Renal cortex interstitium (tissue), 11 donors: ENCODE results near the gene FAM3B. TPM values are rescaled to one million over a fixed set of nuclear protein-coding genes. Genes with fewer than 3 reads are reported as not detected.

Experiments used
- DNase-seq, 11 donors: peaks; one replicate each; pipeline ENCODE4 v3.0.0-alpha.2; 2013; ENCODE audit warnings: low read depth in 9 of 11, low spot score in 4 of 11; ENCODE audit errors: extremely low read depth in 1 of 11
- polyA plus RNA-seq, 3 donors: library from polyadenylated mRNA; unstranded; fragments of 120-200 nt; gene quantifications; one replicate each; pipeline ENCODE4 v1.2.1, GENCODE V29; 2013; ENCODE audit not compliant: insufficient read length in 3 of 3

Gene FAM3B
- polyA plus RNA-seq, 3 donors: 12.2 to 14.4 (median 13.6) TPM

- DNase-seq: no peak
These were observed 58.4 kb downstream of the FAM3B start for GRCh38 chr21:41374867-41375533.

GRCh38 chr21:41375875-41376274 is 59.3 kb downstream of the FAM3B start:
- DNase-seq: no peak

DNA sequence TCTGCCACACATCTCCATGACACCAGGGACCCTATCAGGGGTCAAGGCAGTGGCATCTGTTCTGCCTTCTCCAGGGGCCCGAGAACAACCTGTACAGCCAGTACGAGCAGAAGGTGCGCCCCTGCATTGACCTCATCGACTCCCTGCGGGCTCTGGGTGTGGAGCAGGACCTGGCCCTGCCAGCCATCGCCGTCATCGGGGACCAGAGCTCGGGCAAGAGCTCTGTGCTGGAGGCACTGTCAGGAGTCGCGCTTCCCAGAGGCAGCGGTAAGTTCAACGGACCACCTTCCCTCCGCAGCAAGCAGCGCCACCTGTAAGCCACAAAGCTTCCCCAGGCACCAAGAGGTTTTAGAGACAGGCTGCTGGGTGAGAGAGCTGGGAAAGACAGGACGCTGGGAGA is 61.1 kb downstream of the FAM3B start:
- no peak for DNase-seq

GRCh38 chr21:41378849-41379248 is 62.2 kb downstream of the FAM3B start:
- DNase-seq: no peak

GRCh38 chr21:41379901-41380300 is 63.3 kb downstream of the FAM3B start:
- DNase-seq: no peak

DNA sequence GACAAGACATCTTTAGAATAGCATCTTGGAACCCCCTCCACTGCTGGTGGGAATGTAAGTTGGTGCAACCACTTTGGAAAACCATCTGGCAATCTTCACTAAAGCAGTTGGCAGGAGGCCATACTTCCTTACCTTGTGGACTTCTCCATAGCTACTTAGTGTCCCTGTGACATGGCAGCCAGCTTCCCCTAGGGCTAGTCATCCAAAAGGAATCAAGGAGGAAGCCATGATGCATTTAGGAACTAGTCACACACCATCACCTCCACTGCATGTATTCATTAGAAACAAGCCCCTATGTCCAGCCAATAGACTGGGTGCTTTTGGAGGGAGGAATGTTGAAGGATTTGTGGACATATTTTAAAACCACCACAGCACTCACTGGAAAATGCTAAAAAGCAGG is 65.1 kb downstream of the FAM3B start:
- no peak for DNase-seq

DNA sequence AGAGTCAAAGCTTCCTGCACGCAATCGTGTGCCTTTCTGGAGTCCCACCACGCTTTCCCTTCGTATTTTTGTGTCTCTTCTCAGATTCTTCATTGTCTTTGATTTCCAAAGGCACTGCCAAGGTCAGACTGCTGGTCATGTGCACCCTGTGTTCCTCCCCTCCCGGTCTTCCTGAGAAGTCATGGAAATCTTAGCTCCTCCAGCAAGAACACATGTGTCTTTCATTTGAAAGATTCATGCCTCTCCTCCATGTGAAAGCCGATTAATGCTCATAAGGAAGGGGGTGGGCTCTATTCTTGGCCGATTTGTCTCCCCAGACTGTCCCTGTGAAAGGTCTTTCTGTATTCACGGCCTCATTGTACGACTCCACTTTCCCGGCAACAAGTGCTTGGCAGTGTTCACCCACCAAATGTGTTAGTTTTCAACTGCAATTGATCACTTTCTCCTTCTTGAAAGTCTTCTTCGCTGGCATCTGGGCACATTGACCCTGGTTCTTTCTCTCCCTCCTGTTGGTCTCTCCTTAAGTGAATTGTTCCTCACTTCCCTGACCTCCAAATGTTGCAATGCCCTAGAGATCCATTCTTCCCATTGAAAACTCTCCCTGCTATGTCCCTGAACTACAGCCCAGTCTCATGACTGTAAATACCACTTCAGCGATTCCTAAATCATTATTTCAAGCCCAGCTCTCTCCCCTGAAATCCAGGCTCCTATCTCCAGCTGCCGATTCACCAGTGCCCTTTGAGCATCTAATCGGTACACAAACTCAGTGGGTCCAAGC is 70.6 kb downstream of the FAM3B start:
- DNase-seq: no peak

DNA sequence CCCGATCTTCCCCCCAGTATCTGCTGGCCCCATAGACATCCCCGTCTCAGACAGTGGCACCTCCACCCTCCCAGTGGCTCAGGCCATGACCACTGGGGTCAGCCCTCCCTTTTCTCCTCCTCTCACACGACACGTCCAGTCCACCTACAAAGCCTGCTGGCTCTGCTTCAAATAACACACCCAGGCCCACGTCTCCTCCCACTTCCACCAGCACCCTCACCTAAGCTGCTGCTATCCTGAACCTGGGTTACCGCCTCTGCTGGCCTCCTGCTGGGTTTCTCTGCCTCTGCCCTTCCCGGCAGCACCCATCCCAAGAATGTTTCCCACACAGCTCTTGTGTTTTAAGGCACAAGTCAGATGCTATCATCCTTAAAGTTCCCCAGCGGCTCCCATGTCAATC is 71.2 kb downstream of the FAM3B start:
- no peak for DNase-seq

GRCh38 chr21:41388259-41388658 is 71.7 kb downstream of the FAM3B start:
- DNase-seq: no peak

DNA sequence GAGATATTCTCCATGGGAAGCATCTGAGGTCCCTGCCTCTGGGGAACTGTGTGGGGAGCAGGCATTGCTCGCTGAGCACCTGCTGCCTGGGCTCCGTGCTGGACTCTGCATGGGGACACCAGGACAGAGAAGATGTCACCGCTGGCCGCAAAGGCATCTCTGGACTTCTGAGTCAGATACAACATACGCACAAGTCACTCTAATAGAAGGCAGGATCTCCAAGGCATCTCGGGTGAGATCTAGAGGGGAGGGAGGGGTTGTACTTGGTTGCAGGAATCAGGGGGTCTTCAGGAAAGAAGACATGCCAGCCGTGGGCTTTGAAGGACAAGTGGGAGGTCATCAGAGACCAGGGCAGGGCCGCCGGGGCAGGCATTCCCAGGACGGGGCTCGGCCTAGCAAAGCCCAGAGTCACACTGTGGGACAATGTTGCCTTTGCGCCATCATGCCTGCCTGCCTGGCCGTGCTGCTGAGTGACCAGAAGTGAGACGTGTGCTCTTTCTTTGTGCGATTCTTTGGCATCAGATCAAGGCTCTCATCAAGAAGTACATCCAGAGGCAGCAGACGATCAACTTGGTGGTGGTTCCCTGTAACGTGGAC is 73.5 kb downstream of the FAM3B start:
- DNase-seq: no peak

DNA sequence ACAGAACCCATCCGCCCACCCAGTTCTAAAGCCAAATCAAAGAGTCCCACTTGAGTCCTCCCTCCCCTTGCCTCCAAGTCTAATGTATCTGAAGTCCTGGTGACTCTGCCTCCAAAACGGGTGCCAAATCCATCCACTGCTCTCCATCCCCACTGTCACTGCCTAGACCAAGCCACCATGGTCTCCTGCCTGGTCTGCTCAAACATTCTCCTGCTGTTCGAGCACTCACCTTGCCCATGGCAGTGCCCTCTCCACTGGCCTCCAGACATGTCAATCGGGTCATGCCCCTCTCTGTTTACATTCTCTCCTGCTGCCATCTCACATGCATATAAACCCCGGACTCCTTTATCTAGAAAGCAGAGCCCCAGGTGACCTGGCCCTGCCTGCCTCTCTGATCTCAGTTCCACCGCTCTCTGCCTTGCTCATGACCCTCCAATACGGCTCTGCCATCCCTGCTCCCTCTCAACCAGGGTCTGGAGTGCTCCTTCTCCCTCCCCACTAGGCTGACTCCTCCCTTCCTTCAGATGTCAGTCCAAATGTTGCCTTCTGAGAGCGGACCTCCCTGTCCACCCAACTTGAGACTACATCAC is 77.4 kb downstream of the FAM3B start:
- DNase-seq: no peak

- DNase-seq: peak in 3 of 11 donors; percentile 7 to 19 (median 15)
These were observed 80.0 kb downstream of the FAM3B start for GRCh38 chr21:41396558-41397075.

- no peak for DNase-seq
These were observed 80.9 kb downstream of the FAM3B start for GRCh38 chr21:41397471-41397891.

- DNase-seq: no peak
These were observed 81.7 kb downstream of the FAM3B start for GRCh38 chr21:41398251-41398650.

- no peak for DNase-seq
These were observed 82.2 kb downstream of the FAM3B start for GRCh38 chr21:41398831-41399230.

- DNase-seq: no peak
These were observed 82.7 kb downstream of the FAM3B start for GRCh38 chr21:41399246-41399800.

GRCh38 chr21:41402231-41402630 is 85.6 kb downstream of the FAM3B start:
- DNase-seq: no peak

DNA sequence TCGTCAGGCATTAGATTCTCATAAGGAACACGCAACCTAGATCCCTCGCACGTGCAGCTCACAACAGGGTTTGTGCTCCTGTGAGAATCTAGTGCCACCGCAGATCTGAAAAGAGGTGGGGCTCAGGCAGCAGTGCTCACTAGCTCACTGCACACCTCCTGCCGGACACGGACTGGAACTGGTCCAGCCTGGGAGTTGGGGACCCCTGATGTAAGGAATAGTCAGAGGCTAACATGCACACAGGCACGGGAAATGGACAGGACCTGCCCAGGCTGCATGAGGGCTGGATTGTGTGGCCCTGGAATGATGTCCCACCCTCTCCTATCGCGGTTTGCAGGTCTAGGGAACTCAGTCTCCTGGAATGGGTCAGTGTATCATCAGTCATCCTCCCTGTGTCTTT is 86.2 kb downstream of the FAM3B start:
- no peak for DNase-seq

DNA sequence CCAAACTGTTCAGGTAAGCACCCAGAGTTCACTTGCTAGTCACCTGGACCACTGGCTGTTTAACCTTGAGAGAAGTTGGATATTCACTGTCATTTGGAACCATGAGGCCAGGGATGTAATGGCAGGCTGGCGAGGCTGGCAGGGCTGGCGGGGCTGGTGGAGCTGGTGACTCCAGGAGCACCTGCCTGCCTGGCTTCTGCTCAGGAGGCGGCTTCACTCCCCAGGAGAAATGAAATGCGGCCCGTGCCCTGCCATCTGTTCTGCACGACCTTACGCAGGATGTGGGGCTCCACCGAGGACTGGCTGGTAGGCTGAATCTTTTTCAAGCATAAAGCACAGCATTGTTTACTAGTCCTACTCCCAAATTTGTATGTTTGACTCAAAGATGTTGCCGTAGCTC is 86.7 kb downstream of the FAM3B start:
- DNase-seq: no peak
